ENCODE results near the gene MGAT3.
A peak's percentile ranks its signal among the peaks of the same experiment; 100 is the strongest.

MGAT3 gene

DNA sequence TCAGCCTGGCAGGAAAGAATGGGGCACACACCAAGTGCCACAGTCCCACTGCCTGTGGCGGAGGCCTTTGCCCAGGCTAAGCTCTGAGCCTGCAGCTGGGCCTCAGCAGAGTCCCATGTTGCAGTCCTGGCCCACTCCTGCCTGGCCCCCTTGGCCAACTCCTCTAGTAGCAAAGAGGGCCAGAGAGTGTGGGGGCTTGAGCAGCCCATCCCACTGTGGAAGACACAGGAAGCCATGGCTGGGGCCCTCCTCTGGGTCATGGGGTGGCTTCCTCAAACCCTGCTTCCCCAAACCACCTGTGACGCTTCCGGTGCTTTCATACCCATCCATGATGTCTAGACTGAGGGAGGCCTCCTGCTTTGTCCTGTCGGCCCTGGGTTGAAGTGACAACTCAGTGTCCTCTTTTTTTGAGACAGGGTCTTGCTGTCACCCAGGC is 69.9 kb downstream of the MGAT3 start:
- no peak for DNase-seq (ENCODE audit: low read depth in 2 of 2, low spot score in 1 of 2)

- no peak for DNase-seq (ENCODE audit: low read depth in 2 of 2, low spot score in 1 of 2)
These were observed 70.7 kb downstream of the MGAT3 start for GRCh38 chr22:39527481-39527961.

- DNase-seq (ENCODE audit: low read depth in 2 of 2, low spot score in 1 of 2), result no peak
These were observed 71.4 kb downstream of the MGAT3 start for GRCh38 chr22:39528080-39528661.

DNA sequence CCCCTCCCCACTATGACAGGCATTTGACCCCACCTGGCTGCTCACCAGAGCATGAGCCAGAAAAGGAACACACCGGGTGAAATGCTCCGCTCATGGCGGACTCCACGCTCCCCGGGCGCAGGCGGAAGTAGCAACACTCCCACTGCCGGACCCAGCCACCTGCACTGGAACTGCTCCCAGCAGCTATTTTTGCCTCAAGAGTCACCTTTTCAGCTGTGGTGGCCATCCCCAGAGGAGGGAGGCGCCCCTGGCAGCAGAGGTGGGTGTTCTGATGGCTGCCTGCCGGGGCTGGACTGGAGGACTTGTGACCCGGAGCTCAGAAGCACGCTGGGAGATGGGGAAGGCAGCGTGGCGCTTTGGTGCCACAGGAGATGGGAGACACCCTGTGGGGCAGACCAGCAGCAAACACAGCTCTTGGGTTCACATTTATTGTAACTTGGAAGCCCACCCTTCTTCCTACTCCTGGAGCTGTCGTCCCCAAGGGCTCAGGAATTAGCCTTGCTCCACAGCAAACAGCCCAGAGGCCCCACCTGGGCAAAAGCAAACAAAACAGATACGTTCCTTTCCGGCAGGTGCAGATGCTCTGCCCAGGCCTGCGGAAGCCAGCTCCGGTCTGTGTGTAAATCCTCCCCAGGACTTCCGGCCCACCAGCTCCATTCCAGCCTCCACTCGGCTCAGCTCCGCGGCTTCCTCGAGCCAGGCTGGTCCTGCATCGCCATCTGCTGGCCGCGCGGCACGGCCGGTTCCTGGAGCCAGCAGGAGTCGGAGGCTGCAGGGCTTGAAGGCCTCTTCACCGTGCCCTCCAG is 72.1 kb downstream of the MGAT3 start:
- DNase-seq (ENCODE audit: low read depth in 2 of 2, low spot score in 1 of 2), result peak; percentile 68 to 87

DNA sequence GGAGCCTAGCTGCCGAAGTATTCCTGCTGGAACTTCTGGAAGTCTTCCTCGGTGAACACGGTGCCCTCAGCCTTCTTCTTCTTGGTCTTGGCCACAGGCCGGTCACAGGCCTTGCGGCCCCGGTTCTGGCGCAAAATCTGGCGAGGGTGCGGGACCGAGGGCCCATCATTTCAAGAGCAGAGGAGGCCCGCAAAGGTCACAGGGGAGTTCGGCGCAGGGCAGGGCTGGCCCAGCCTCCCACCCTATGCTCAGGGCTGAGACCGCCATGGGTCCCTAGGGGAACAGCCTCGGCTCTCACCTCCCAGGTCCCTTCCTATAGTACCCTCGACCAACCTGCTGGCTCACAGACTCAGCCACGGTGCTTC is 72.7 kb downstream of the MGAT3 start:
- DNase-seq (ENCODE audit: low read depth in 2 of 2, low spot score in 1 of 2), result no peak

GRCh38 chr22:39530116-39530515 is 73.3 kb downstream of the MGAT3 start:
- DNase-seq (ENCODE audit: low read depth in 2 of 2, low spot score in 1 of 2), result no peak

- DNase-seq (ENCODE audit: low read depth in 2 of 2, low spot score in 1 of 2), result no peak
These were observed 74.0 kb downstream of the MGAT3 start for GRCh38 chr22:39530692-39531331.

- peak; percentile 98 for DNase-seq (ENCODE audit: low read depth in 2 of 2, low spot score in 1 of 2)
These were observed 75.6 kb downstream of the MGAT3 start, which contains the start of gene RPS19BP1 for GRCh38 chr22:39532215-39533073. Gene RPS19BP1 (minus strand): TSS chr22:39532748. CDS start chr22:39532738, 10 bp downstream.

DNA sequence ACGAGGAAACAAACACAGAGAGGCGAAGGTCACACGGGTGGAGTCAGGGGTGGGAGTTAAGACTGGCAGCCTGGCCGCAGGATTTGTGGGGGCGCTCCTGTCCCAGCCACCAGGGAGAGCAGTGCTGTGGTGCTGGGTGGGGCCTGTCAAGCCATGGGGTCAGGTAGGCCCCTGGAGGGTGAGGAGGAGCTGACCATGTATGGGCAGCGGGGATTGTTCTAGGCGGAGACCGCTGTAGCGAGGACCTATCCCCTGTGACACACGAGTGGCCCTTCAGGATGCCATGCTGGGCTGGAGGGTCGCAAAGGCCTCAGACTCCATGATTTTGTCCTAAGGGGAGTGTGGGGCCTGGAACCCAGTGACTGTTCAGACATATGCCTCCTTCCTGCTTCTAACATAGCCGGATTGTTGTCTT is 77.3 kb downstream of the MGAT3 start:
- DNase-seq (ENCODE audit: low read depth in 2 of 2, low spot score in 1 of 2), result no peak

DNA sequence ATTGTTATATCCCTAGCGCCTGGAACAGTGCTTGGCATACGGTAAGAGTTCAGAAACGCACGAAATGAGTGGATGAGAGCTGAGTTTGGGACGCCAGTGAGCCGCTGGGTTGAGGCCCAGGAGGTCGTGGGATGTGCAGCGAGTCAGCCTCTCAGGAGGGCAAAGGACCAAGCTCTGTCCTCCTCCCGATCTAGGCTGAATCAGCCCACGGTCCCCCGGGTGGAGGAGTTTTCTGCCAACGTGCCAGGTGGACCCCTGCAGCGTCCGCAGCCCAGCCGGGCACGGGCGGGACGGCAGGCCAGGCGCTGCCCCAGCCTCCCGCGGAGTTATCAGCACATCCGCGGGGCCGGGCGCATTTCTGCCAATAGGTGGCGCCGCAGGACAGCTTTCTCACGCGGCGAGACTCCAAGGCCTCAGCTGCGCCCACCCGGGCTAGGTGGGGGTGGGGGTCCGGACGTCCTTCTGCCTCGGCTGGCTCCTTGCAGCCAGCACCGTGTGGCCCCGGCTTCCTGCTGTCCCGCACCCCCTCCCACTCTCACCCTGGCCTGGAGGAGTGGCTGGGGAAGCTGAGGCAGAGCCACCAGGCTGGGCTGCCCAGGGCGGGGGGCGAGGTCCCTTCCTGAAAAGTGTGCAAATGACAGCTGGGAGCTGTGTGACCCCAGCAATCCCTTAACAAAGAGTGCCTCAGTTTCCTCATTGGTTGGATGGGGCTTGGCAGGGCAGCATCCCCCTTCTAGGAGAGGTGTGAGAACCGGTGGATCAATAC is 78.0 kb downstream of the MGAT3 start:
- DNase-seq (ENCODE audit: low read depth in 2 of 2, low spot score in 1 of 2), result peak; percentile 64 to 67

- no peak for DNase-seq (ENCODE audit: low read depth in 2 of 2, low spot score in 1 of 2)
These were observed 78.5 kb downstream of the MGAT3 start for GRCh38 chr22:39535357-39535725.

DNA sequence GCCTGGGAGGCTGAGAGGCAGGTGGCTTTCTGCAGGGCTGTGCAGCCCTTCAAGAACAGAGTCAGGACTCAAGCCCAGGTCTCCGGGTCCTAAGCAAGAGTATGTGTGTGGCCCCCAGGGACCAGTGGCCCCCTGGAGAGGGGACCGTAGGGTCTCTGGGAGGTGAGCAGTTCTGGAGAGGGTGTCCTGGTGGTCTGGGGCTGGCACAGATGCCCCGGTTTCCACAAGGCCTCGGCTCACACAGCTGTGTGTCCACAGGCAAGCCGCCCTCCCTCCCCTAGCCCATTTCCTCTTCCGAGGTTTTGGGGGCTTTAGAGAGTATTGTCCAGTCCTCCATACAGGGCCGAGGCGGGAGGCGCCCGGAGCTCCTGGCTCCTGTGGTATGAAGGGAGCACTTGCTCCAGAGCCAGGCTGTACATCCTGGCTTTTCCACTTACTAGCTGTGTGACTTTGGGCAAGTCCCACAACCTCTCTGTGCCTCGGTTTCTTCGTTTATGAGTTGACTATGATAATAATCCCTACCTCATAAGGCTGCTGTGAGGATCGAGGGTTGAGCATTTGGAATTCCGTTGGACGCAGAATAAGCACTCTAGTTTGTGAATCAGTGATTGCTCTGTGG is 79.1 kb downstream of the MGAT3 start:
- no peak for DNase-seq (ENCODE audit: low read depth in 2 of 2, low spot score in 1 of 2)

DNA sequence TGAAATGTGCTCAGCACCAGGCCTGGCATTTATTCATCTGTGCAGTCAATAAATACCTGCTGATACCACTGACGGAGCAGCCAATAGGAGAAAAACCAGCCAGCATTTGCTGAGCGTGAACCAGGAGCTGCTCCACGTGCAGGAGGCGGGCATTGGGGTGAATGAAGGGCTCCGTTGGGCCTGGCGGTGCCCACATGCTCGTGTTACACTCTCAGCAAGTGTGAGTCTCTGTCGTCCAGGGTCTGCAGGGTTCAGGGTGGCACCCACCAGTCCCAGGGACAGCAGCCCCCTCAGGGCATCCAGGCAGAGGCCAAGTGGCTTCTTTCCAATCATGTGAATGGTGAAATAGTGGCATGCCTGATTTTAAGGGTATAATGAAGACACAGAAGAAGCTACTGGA is 79.9 kb downstream of the MGAT3 start:
- DNase-seq (ENCODE audit: low read depth in 2 of 2, low spot score in 1 of 2), result no peak

- no peak for DNase-seq (ENCODE audit: low read depth in 2 of 2, low spot score in 1 of 2)
These were observed 81.2 kb downstream of the MGAT3 start for GRCh38 chr22:39537975-39538374.
